SJCRH30 (cell line): ENCODE measurements around the gene GPR3. TPM values are rescaled to one million over a fixed set of nuclear protein-coding genes. Genes with fewer than 3 reads are reported as not detected.
"Not testable (repeated sequence)": the region's sequence is repeated elsewhere in the genome, so short reads cannot be mapped to it uniquely, and the experiment has no call there.

ENCODE experiments used
- DNase-seq, 2 experiments: peaks; one replicate each; pipeline ENCODE4 v3.0.0-alpha.2; 2015 to 2020
- H3K27ac ChIP-seq: fragments of 250-450 bp; sonication (Bioruptor Pico); 2 replicates; pipeline ENCODE4 v1.5.1; 2020; ENCODE audit warnings: mild to moderate bottlenecking, moderate library complexity
- H3K27me3 ChIP-seq: fragments of 250-450 bp; sonication (Bioruptor Pico); 2 replicates; pipeline ENCODE4 v1.5.1; 2020; ENCODE audit warnings: mild to moderate bottlenecking, moderate library complexity
- H3K36me3 ChIP-seq: fragments of 250-450 bp; sonication (Bioruptor Pico); 2 replicates; pipeline ENCODE4 v1.5.1; 2020; ENCODE audit warnings: mild to moderate bottlenecking, moderate library complexity
- H3K4me1 ChIP-seq: fragments of 250-450 bp; sonication (Bioruptor Pico); 2 replicates; pipeline ENCODE4 v1.5.1; 2020; ENCODE audit warnings: mild to moderate bottlenecking, moderate library complexity
- H3K4me3 ChIP-seq: fragments of 250-450 bp; sonication (Bioruptor Pico); 2 replicates; pipeline ENCODE4 v1.5.1; 2020; ENCODE audit warnings: mild to moderate bottlenecking, moderate library complexity
- H3K9me3 ChIP-seq: fragments of 250-450 bp; sonication (Bioruptor Pico); replicated peaks from 2 replicates; pipeline ENCODE4 v1.5.1; 2020; ENCODE audit warnings: mild to moderate bottlenecking, moderate library complexity
- total RNA-seq: library from RNA; depleted of rRNA; stranded (reverse); fragments of >200 nt; shearing (Covaris generic); gene quantifications from 2 replicates; pipeline ENCODE4 v1.2.3, GENCODE V29; 2014; rRNA removed

Gene GPR3
- total RNA-seq, 1 experiment from 2014 or later, result 8.3 TPM

GRCh38 chr1:27431601-27431940, 39.1 kb downstream of the GPR3 start:
- no peaks in the 10 kb centered on the region for H3K27me3 ChIP-seq
- H3K27ac ChIP-seq, result peak overlapping the region; percentile 94
- DNase-seq, result no peak
- H3K4me1 ChIP-seq, result peaks cover 73% of the 10 kb centered on the region
- H3K4me3 ChIP-seq, result no peak overlapping the region
- H3K9me3 ChIP-seq, result no peaks in the 10 kb centered on the region
- H3K36me3 ChIP-seq, result peaks cover 13% of the 10 kb centered on the region

GRCh38 chr1:27432725-27433124, 40.3 kb downstream of the GPR3 start:
- not testable (repeated sequence) for DNase-seq, H3K27ac ChIP-seq, H3K27me3 ChIP-seq, H3K9me3 ChIP-seq, H3K36me3 ChIP-seq, H3K4me3 ChIP-seq
- H3K4me1 ChIP-seq, result peaks cover 73% of the 10 kb centered on the region

- H3K4me1 ChIP-seq, result peaks cover 76% of the 10 kb centered on the region
These were observed 41.3 kb downstream of the GPR3 start for GRCh38 chr1:27433706-27434105.

GRCh38 chr1:27435566-27436203, 43.3 kb downstream of the GPR3 start:
- no peaks in the 10 kb centered on the region for H3K9me3 ChIP-seq
- H3K27me3 ChIP-seq, result no peaks in the 10 kb centered on the region
- no peak for DNase-seq
- H3K4me1 ChIP-seq, result peaks cover 72% of the 10 kb centered on the region
- peak overlapping the region; percentile 82; the same call in 1 of the 2 replicates for H3K27ac ChIP-seq
- no peak overlapping the region for H3K4me3 ChIP-seq
- no peaks in the 10 kb centered on the region; the same call in 1 of the 2 replicates for H3K36me3 ChIP-seq

More at GRCh38 chr1:27433706-27434105, 41.3 kb downstream of the GPR3 start:
- Histone ChIP-seq H3K4me3 (no peak overlapping the region), H3K36me3 (0 out of 2 replicates have a peak, but pooled peaks cover 3% of the 10 kb centered on the region), H3K27ac (no peak overlapping the region), H3K27me3 (no peaks in the 10 kb centered on the region), H3K9me3 (no peaks in the 10 kb centered on the region)
- no peak for DNase-seq

- Histone ChIP-seq H3K27me3 (no peaks in the 10 kb centered on the region), H3K4me3 (no peak overlapping the region), H3K36me3 (peaks cover 3% of the 10 kb centered on the region; the same call in 1 of the 2 replicates), H3K9me3 (no peaks in the 10 kb centered on the region), H3K4me1 (peaks cover 64% of the 10 kb centered on the region), H3K27ac (peak overlapping the region; percentile 82)
- peak in 1 of 2 experiments; percentile 50 for DNase-seq
These were observed 44.1 kb downstream of the GPR3 start for GRCh38 chr1:27436204-27437159.

GRCh38 chr1:27438621-27439061, 46.2 kb downstream of the GPR3 start:
- Histone ChIP-seq H3K27me3 (no peaks in the 10 kb centered on the region), H3K9me3 (no peaks in the 10 kb centered on the region)

GRCh38 chr1:27439150-27439549, 46.7 kb downstream of the GPR3 start:
- Histone ChIP-seq H3K4me1 (peaks cover 52% of the 10 kb centered on the region), H3K36me3 (peaks cover 5% of the 10 kb centered on the region; the same call in 1 of the 2 replicates), H3K9me3 (no peaks in the 10 kb centered on the region), H3K27me3 (no peaks in the 10 kb centered on the region), H3K27ac (peak overlapping the region; percentile 82), H3K4me3 (no peak overlapping the region)
- DNase-seq, result no peak

More at GRCh38 chr1:27438621-27439061, 46.2 kb downstream of the GPR3 start:
- DNase-seq, result peak; percentile 69 to 79
- peaks cover 55% of the 10 kb centered on the region for H3K4me1 ChIP-seq
- peak overlapping the region; percentile 82 for H3K27ac ChIP-seq
- peaks cover 3% of the 10 kb centered on the region; the same call in 1 of the 2 replicates for H3K36me3 ChIP-seq
- H3K4me3 ChIP-seq, result no peak overlapping the region

GRCh38 chr1:27444632-27445031, 52.2 kb downstream of the GPR3 start:
- no peak overlapping the region for H3K4me3 ChIP-seq
- peak overlapping the region; percentile 58 for H3K27ac ChIP-seq
- no peaks in the 10 kb centered on the region for H3K9me3 ChIP-seq
- no peaks in the 10 kb centered on the region for H3K27me3 ChIP-seq
- peaks cover 41% of the 10 kb centered on the region for H3K4me1 ChIP-seq
- peaks cover 11% of the 10 kb centered on the region for H3K36me3 ChIP-seq
- no peak for DNase-seq

Other genes with a start within 250 kb of the GPR3 start
- gene SLC9A1, start 237.5 kb upstream of the GPR3 start, total RNA-seq, result 7.4 and 8.4 TPM in 2 replicates
- 15.1 and 16.2 TPM in 2 replicates for gene WDTC1, start 158.0 kb upstream of the GPR3 start, total RNA-seq
- 26.0 and 26.1 TPM in 2 replicates for gene TMEM222, start 70.5 kb upstream of the GPR3 start, total RNA-seq
- 0.20 and 0.47 TPM in 2 replicates for gene SYTL1, start 50.6 kb upstream of the GPR3 start, total RNA-seq
- 8.2 and 10.0 TPM in 2 replicates for gene MAP3K6, start 25.7 kb upstream of the GPR3 start, total RNA-seq
- not detected in 2 replicates for gene FCN3, start 17.8 kb upstream of the GPR3 start, total RNA-seq
- gene CD164L2, start 9.3 kb upstream of the GPR3 start, total RNA-seq, result not detected in 2 replicates
- 38.2 and 43.6 TPM in 2 replicates for gene WASF2, start 97.5 kb downstream of the GPR3 start, total RNA-seq
- gene AHDC1, start 211.5 kb downstream of the GPR3 start, total RNA-seq, result 29.7 and 30.6 TPM in 2 replicates
- not detected in 2 replicates for gene FGR, start 242.6 kb downstream of the GPR3 start, total RNA-seq